Neural crest cell (in vitro differentiated cells): Measurements from ENCODE around the gene PLCXD3. TPM values are rescaled to one million over a fixed set of nuclear protein-coding genes. Genes with fewer than 3 reads are reported as not detected.

Source experiments
- DNase-seq: peaks from one replicate; pipeline ENCODE4 v3.0.0; 2021; ENCODE audit warnings: low read depth, mixed read lengths, low spot score
- H3K27ac Mint-ChIP-seq: one replicate; pipeline ENCODE4 v1.8.0; 2021; ENCODE audit warnings: mild to moderate bottlenecking, mixed read lengths; ENCODE audit not compliant: unreplicated experiment
- H3K27me3 Mint-ChIP-seq: 2 replicates; pipeline ENCODE4 v1.8.0; 2021; ENCODE audit warnings: low read depth, mild to moderate bottlenecking, mixed read lengths
- H3K36me3 Mint-ChIP-seq: 2 replicates; pipeline ENCODE4 v1.8.0; 2021; ENCODE audit warnings: low read depth, mild to moderate bottlenecking, mixed read lengths
- H3K4me1 Mint-ChIP-seq: 2 replicates; pipeline ENCODE4 v1.8.0; 2021; ENCODE audit warnings: mixed read lengths
- H3K4me3 Mint-ChIP-seq: one replicate; pipeline ENCODE4 v1.8.0; 2021; ENCODE audit warnings: mild to moderate bottlenecking, mixed read lengths
- H3K9me3 Mint-ChIP-seq: 2 replicates; pipeline ENCODE4 v1.8.0; 2021; ENCODE audit warnings: mixed read lengths
- total RNA-seq: library from RNA; stranded (reverse); gene quantifications from 2 replicates; pipeline ENCODE4 v1.2.1, GENCODE V29; 2021
- TF ChIP-seq, protein P1 (sequence below): fragments of 200-600 bp; sonication (generic); conservative IDR thresholded peaks from 2 replicates; pipeline ENCODE4 v1.5.0; 2021; ENCODE audit warnings: antibody characterized with exemption, mild to moderate bottlenecking

PLCXD3 gene
- total RNA-seq, 1 donor from 2014 or later = 0.07 TPM

DNA sequence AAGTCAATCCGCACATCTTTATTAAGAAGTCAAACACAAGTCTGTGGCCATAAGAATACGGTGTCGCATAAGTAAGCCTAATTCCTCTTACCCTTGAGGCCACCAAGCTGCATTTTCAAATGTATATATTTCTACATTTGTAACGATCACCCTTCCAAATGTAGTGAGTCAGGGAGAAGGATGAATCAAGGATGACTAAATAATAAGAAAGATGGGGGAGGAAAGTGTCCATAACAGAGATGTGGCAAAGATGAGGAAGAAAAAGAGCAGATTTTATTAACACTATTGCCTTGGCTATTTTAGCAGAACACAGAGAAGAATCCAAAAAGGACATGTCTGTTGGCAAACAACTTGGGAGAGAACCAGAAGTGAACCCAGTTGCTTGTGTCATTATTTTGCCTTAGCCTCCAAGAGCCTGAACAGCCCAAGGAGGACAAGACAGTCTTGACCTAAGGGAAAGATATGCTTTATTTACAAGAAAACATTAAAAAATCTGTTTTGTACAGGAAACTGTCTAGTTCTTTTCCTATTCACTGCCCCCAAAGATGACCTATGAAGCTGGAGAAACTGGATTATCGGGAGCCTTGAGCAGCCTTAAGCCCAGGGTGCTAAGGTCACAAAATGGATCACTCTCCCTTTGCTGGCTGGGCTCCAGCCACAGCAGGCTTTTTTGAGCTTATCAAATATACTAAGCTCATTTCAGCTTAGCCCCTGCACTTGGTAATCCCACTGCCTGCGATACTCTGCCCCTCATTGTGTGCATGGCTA lies 101.5 kb downstream of the PLCXD3 start:
- no peaks in the 10 kb centered on the region for H3K4me1 Mint-ChIP-seq
- no peaks in the 10 kb centered on the region for H3K9me3 Mint-ChIP-seq
- TF ChIP-seq, protein P1, sequence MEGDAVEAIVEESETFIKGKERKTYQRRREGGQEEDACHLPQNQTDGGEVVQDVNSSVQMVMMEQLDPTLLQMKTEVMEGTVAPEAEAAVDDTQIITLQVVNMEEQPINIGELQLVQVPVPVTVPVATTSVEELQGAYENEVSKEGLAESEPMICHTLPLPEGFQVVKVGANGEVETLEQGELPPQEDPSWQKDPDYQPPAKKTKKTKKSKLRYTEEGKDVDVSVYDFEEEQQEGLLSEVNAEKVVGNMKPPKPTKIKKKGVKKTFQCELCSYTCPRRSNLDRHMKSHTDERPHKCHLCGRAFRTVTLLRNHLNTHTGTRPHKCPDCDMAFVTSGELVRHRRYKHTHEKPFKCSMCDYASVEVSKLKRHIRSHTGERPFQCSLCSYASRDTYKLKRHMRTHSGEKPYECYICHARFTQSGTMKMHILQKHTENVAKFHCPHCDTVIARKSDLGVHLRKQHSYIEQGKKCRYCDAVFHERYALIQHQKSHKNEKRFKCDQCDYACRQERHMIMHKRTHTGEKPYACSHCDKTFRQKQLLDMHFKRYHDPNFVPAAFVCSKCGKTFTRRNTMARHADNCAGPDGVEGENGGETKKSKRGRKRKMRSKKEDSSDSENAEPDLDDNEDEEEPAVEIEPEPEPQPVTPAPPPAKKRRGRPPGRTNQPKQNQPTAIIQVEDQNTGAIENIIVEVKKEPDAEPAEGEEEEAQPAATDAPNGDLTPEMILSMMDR = no peak
- no peak overlapping the region for H3K27ac Mint-ChIP-seq
- no peaks in the 10 kb centered on the region for H3K27me3 Mint-ChIP-seq
- no peak for DNase-seq
- no peak overlapping the region for H3K4me3 Mint-ChIP-seq
- H3K36me3 Mint-ChIP-seq = no peaks in the 10 kb centered on the region

DNA sequence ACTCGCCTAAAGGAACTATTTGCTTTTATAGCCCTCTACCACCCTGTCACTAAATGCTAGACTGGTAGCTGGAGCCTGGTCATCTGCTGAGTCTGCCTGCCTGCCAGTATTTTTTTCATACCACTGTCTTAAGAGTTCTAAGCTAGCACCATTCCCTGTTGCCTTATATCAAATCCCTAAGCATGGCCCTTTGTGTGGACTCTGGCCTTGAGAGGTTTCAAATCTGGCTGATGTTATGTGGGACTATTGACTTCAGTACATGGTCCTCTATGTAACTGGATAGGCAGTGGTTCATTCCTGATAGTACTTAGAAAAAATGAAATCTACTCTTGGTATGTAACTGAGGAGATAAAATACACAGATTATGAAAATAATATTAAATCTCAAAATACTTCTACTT lies 103.5 kb downstream of the PLCXD3 start:
- Mint-ChIP-seq H3K9me3 (no peaks in the 10 kb centered on the region), H3K36me3 (no peaks in the 10 kb centered on the region), H3K4me3 (no peak overlapping the region), H3K27me3 (no peaks in the 10 kb centered on the region), H3K27ac (no peak overlapping the region), H3K4me1 (no peaks in the 10 kb centered on the region)
- DNase-seq = no peak
- TF ChIP-seq, protein P1 = no peak

DNA sequence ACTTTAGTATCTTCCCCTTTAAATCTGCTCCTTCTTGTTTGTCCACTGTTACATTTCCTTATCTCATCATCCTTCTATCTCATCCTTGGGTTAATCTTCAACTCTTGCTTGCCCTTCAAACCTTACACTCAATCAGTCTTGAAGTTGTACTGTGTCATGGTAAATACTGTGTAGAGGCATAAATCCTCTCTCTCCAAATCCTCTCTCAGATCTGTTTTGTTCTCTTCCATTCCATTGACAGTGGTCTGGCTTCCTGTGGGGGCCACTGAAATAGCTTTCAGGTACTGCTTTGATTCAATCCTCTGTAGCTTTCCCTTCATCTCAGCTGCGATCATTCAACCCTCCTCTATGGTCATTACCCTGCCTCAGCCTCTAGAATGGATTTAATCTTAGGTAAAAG lies 104.0 kb downstream of the PLCXD3 start:
- Mint-ChIP-seq H3K4me3 (no peak overlapping the region), H3K4me1 (no peaks in the 10 kb centered on the region), H3K9me3 (no peaks in the 10 kb centered on the region), H3K27me3 (no peaks in the 10 kb centered on the region), H3K36me3 (no peaks in the 10 kb centered on the region), H3K27ac (no peak overlapping the region)
- DNase-seq = no peak
- TF ChIP-seq, protein P1 = no peak

DNA sequence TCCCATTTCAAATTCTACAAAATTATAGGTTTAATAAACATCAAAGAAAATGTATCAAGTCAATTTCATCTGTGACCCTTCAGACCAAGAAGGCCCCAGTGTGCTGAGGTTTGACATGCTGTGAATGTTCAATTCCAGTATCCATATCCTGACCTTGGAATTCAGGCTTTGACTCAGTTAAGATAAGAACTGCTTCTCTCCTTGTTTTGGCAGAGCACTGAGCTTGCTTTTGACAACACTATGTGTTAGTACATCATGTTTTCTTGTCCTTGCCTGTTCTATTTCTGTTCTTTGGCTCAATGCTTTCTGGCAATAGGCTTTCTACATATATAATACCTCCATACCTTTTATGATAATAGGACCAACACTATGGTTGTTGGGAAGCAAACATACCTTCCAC lies 105.6 kb downstream of the PLCXD3 start:
- H3K9me3 Mint-ChIP-seq = peaks cover 2% of the 10 kb centered on the region
- H3K4me3 Mint-ChIP-seq = no peak overlapping the region
- H3K36me3 Mint-ChIP-seq = no peaks in the 10 kb centered on the region

DNA sequence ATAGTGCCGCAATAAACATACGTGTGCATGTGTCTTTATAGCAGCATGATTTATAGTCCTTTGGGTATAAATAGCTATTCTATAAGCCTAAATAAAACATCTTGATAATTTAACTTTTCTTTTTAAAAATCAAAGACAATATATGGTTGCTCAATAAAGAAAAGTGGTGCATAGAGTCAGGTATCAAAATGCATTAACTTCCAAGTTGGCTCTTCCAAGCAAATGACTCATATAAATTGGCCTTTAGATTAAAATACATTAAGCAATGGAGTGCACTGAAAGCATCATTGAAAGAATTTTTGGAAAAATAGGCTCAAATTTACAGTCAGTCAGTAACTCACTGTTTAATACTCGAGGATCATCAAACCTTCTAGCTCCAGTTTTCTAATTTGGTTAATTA lies 106.6 kb downstream of the PLCXD3 start:
- Mint-ChIP-seq H3K27ac (no peak overlapping the region), H3K4me1 (no peaks in the 10 kb centered on the region), H3K4me3 (no peak overlapping the region), H3K36me3 (no peaks in the 10 kb centered on the region), H3K9me3 (peaks cover 7% of the 10 kb centered on the region), H3K27me3 (no peaks in the 10 kb centered on the region)
- DNase-seq = no peak
- TF ChIP-seq, protein P1 = no peak

More for the DNA sequence above, 105.6 kb downstream of the PLCXD3 start:
- H3K27me3 Mint-ChIP-seq = no peaks in the 10 kb centered on the region
- no peak overlapping the region for H3K27ac Mint-ChIP-seq
- no peak for DNase-seq
- TF ChIP-seq, protein P1 = no peak
- H3K4me1 Mint-ChIP-seq = no peaks in the 10 kb centered on the region
